A673 (cell line): ENCODE measurements around the gene TTC3. TPM values are rescaled to one million over a fixed set of nuclear protein-coding genes. Genes with fewer than 3 reads are reported as not detected.
"Not testable (repeated sequence)": the region's sequence is repeated elsewhere in the genome, so short reads cannot be mapped to it uniquely, and the experiment has no call there.

Experiments
- BruUV-seq: library from RNA; stranded (reverse); fragments of 400-500 nt; replicated peaks from 2 replicates; lab custom pipeline; 2021; lab: Mats Ljungman, UMichigan
- CTCF ChIA-PET: fragments of 300-600 bp; sonication (Branson Sonifier 250); formaldehyde crosslinking; loops from one replicate; lab custom pipeline; 2022; ENCODE audit warnings: antibody characterized with exemption; lab: Charles Lee
- POLR2A ChIA-PET: fragments of 300-600 bp; sonication (Branson Sonifier 250); formaldehyde crosslinking; loops from one replicate; lab custom pipeline; 2022; ENCODE audit warnings: antibody characterized with exemption; ENCODE audit not compliant: low non-redundant PET; lab: Charles Lee
- DNase-seq: peaks from one replicate; pipeline ENCODE4 v3.0.0-alpha.2; 2015; ENCODE audit warnings: low spot score
- H3K27ac ChIP-seq: fragments of 200-600 bp; sonication (generic); 2 replicates; pipeline ENCODE4 v1.5.1; 2016; ENCODE audit warnings: mixed run types, low read depth, mild to moderate bottlenecking, mixed read lengths, antibody characterized with exemption, low read length; ENCODE audit not compliant: poor library complexity, severe bottlenecking
- H3K27me3 ChIP-seq: fragments of 200-600 bp; sonication (generic); replicated peaks from 2 replicates; pipeline ENCODE4 v1.6.1; 2017; ENCODE audit warnings: mixed run types, low read depth, mild to moderate bottlenecking, mixed read lengths, antibody characterized with exemption, low read length; ENCODE audit not compliant: insufficient read depth, poor library complexity
- H3K36me3 ChIP-seq: fragments of 200-600 bp; sonication (generic); 2 replicates; pipeline ENCODE4 v1.6.1; 2016; ENCODE audit warnings: mixed run types, mild to moderate bottlenecking, mixed read lengths, antibody characterized with exemption, low read length; ENCODE audit not compliant: insufficient read depth, poor library complexity, severe bottlenecking
- H3K4me1 ChIP-seq: fragments of 200-600 bp; sonication (generic); 2 replicates; pipeline ENCODE4 v1.6.1; 2017; ENCODE audit warnings: mixed run types, mild to moderate bottlenecking, mixed read lengths, antibody characterized with exemption, low read length; ENCODE audit not compliant: insufficient read depth, poor library complexity, severe bottlenecking
- H3K4me3 ChIP-seq: fragments of 200-600 bp; sonication (generic); 2 replicates; pipeline ENCODE4 v1.5.1; 2016; ENCODE audit warnings: low read depth, mixed run types, mild to moderate bottlenecking, mixed read lengths, low read length; ENCODE audit not compliant: poor library complexity, severe bottlenecking
- H3K9me3 ChIP-seq: fragments of 200-600 bp; sonication (generic); 2 replicates; pipeline ENCODE4 v1.6.1; 2016; ENCODE audit warnings: mixed run types, low read depth, mild to moderate bottlenecking, mixed read lengths, antibody characterized with exemption, low read length; ENCODE audit not compliant: poor library complexity, severe bottlenecking
- EZH2 ChIP-seq: fragments of 200-600 bp; sonication (generic); IDR thresholded peaks from 2 replicates; pipeline ENCODE4 v1.6.1; 2017; ENCODE audit warnings: borderline replicate concordance, low read depth, mild to moderate bottlenecking, mixed read lengths, antibody characterized with exemption, low read length; ENCODE audit not compliant: poor library complexity, severe bottlenecking
- intact Hi-C: fragments of 100-400 bp; cut with micrococcal nuclease; formaldehyde crosslinking; loops from one replicate; pipeline ENCODE4 v1.10.0; 2022; ENCODE audit not compliant: unreplicated experiment
- total RNA-seq: library from RNA; stranded (reverse); gene quantifications from 2 replicates; pipeline ENCODE4 v1.2.3, GENCODE V29; 2021
- TF ChIP-seq, protein P1 (sequence below): fragments of 300-800, 200-600 bp; sonication (generic); conservative IDR thresholded peaks from 2 replicates; pipeline ENCODE4 v1.5.1; 2017; ENCODE audit warnings: low read depth, mild to moderate bottlenecking, antibody characterized with exemption, low read length, moderate library complexity, mixed read lengths

The TTC3 gene
- total RNA-seq, 1 experiment from 2014 or later: 137 TPM

DNA sequence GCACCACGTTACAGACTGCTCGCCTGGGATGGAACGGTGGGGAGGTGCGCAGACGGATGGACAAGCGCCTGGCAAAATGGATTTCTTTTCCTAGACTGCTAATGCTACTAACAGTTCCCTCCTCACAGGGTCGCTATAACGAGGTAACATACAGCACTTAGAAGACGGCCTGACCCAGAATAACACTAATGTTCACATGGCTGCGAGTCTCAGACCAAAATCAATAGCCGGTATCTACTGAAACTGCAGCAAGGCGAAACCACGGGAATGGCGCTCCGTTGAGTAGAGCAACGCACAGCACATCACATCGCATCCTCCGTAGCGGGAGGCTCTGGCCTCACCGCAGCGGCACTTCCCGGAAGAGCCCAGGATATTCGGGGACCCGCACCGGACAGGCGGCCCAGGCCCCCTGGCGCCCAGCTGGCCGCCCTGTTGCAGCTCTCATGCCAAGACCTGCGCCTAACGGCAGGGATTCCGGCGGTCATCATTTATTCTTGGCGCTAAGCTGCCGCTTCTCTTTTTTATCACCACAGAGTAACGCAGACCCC lies 147.5 kb downstream of the TTC3 start:
- TF ChIP-seq, protein P1, sequence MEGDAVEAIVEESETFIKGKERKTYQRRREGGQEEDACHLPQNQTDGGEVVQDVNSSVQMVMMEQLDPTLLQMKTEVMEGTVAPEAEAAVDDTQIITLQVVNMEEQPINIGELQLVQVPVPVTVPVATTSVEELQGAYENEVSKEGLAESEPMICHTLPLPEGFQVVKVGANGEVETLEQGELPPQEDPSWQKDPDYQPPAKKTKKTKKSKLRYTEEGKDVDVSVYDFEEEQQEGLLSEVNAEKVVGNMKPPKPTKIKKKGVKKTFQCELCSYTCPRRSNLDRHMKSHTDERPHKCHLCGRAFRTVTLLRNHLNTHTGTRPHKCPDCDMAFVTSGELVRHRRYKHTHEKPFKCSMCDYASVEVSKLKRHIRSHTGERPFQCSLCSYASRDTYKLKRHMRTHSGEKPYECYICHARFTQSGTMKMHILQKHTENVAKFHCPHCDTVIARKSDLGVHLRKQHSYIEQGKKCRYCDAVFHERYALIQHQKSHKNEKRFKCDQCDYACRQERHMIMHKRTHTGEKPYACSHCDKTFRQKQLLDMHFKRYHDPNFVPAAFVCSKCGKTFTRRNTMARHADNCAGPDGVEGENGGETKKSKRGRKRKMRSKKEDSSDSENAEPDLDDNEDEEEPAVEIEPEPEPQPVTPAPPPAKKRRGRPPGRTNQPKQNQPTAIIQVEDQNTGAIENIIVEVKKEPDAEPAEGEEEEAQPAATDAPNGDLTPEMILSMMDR: no peak
- TF ChIP-seq EZH2: no peak
- Histone ChIP-seq H3K4me1 (peaks cover 4% of the 10 kb centered on the region), H3K27ac (peak overlapping the region; percentile 66), H3K9me3 (no peaks in the 10 kb centered on the region), H3K36me3 (peaks cover 12% of the 10 kb centered on the region), H3K4me3 (peak overlapping the region; percentile 63), H3K27me3 (no peaks in the 10 kb centered on the region)
- intact Hi-C loops: no loop called here
- CTCF ChIA-PET: no interaction called here
- no TSS peak for BruUV-seq
- peak; percentile 44 for DNase-seq
- POLR2A ChIA-PET: no interaction called here

DNA sequence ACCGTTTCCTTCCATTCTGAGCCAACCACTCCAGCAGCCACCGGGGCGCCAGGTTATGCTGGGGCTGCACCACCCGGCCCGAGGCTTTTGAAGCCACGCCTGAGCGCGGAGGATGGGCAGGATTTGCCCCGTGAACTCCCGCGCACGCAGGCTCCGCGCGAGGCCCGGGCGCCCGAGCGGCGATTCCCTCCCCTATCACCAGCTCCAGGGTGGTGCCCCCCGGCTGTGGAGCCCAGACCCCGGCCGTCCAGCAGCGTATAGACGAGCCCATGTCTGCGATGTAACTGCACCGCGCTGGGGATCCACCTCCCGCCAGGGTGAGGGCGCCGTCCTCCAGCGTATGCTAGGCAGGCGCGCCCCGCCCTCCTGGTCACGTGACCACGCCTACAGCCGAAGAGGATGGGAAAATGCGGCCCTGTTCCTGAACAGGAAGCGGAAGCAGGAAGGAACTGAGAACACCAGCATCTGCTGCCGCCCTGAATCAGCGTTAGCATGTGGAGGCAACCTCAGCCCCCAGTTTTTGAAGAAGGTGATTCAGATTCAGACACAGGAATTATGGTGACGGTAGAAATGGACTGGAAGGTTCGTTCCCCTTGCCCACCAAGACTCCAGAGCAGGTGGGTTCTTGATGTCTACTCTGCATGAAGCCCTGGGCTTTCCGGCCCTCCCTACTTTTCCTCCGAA lies 148.1 kb downstream of the TTC3 start:
- H3K27ac ChIP-seq: peak overlapping the region; percentile 66
- intact Hi-C loops: no loop called here

GRCh38 chr21:37222248-37222647 lies 149.2 kb downstream of the TTC3 start:
- POLR2A ChIA-PET, H3K9me3 ChIP-seq, H3K27ac ChIP-seq, intact Hi-C loops, DNase-seq, BruUV-seq, CTCF ChIA-PET, H3K27me3 ChIP-seq, H3K4me3 ChIP-seq, H3K4me1 ChIP-seq: not testable (repeated sequence)
- H3K36me3 ChIP-seq: peaks cover 29% of the 10 kb centered on the region

More for the DNA sequence above, 148.1 kb downstream of the TTC3 start:
- TF ChIP-seq EZH2: no peak
- TF ChIP-seq, protein P1: peak; percentile 48
- no peaks in the 10 kb centered on the region for H3K27me3 ChIP-seq
- ChIA-PET POLR2A (no interaction called here), CTCF (no interaction called here)
- H3K4me3 ChIP-seq: peak overlapping the region; percentile 63
- no TSS peak for BruUV-seq
- H3K4me1 ChIP-seq: peaks cover 4% of the 10 kb centered on the region
- DNase-seq: peak; percentile 97
- peaks cover 18% of the 10 kb centered on the region for H3K36me3 ChIP-seq
- no peaks in the 10 kb centered on the region for H3K9me3 ChIP-seq
